IPS-18c (cell line): ENCODE results near the gene STIM2.

ENCODE experiments used
- H3K4me3 ChIP-seq: 2 replicates; pipeline ENCODE4 v1.7.0; 2013; ENCODE audit warnings: low read depth, mild to moderate bottlenecking, low read length, moderate library complexity; ENCODE audit not compliant: insufficient read depth
- H3K9me3 ChIP-seq: one replicate; pipeline ENCODE4 v1.6.1; 2013; ENCODE audit warnings: mild to moderate bottlenecking, low read length, moderate library complexity; ENCODE audit not compliant: control insufficient read depth, insufficient read depth

Gene STIM2

DNA sequence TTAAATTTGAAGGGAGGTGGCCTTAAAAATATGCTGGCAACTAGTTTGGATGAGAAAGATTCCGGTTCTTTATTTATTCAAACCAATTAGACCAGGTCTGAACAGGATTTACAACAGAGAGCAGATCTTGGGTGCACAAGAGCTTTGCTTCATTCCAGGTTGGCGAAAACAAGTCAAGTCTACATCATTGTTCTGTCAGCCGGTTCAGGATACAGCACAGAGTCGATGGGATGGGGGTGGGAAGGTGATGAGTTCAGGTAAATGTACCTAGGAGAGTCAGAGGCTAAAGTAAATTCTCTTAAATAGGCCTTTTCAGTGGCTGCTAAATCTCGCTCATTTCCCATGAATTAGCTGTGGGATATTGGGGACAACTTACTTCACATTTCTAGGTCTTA, 882 bp upstream of the STIM2 start:
- Histone ChIP-seq H3K4me3 (peak overlapping the region; percentile 57), H3K9me3 (no peaks in the 10 kb centered on the region)

DNA sequence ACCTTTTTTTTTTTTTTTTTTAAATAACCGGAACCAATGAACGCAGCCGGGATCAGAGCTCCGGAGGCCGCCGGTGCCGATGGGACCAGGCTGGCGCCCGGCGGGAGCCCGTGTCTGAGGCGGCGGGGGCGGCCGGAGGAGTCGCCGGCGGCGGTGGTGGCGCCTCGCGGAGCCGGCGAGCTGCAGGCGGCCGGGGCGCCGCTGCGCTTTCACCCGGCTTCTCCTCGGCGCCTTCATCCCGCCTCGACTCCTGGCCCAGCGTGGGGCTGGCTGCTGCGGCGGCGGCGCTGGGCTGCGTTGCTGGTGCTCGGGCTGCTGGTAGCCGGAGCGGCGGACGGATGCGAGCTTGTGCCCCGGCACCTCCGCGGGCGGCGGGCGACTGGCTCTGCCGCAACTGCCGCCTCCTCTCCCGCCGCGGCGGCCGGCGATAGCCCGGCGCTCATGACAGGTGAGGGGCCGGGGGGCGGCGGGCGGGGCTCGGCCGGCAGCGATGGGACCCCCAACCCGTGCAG, 337 bp downstream of the STIM2 start:
- no peaks in the 10 kb centered on the region for H3K9me3 ChIP-seq
- peak overlapping the region; percentile 78 for H3K4me3 ChIP-seq

DNA sequence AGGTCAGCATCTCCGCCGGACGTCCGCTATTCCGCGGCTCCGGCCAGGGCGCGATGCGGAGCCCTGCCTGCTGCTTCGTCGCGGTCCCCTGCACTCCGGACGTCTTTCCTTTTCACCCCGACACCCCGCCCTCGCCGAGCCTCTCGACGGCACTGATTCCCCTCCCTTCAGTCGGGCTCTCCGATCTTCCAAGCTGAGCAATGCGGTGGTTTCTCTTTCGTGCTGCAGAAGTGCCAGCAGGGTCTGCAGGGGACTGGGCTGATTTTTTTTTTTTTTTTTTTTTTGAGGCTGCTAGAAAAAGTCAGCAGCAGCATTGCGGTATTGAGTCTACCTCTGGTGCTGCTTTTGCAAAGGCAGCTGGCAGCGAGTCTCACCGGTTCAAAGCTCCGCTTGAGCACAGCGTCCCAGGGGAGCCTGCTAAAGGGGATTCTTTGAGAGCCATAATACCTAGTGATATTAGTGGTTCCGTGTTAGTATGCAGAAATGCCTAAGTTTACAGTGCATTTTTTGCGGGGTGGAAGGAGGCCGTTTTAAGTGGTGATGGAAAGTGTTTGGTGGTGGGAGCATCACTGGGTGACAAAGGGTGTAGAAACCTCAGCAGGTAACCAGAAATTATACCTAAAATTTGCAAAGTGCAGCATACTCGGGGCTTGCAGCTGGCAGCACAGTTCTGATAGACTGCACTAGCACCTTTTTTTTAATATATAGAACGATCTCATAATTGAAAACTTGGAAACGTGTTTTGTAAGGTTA, 969 bp downstream of the STIM2 start:
- Histone ChIP-seq H3K9me3 (no peaks in the 10 kb centered on the region), H3K4me3 (peak overlapping the region; percentile 78)

DNA sequence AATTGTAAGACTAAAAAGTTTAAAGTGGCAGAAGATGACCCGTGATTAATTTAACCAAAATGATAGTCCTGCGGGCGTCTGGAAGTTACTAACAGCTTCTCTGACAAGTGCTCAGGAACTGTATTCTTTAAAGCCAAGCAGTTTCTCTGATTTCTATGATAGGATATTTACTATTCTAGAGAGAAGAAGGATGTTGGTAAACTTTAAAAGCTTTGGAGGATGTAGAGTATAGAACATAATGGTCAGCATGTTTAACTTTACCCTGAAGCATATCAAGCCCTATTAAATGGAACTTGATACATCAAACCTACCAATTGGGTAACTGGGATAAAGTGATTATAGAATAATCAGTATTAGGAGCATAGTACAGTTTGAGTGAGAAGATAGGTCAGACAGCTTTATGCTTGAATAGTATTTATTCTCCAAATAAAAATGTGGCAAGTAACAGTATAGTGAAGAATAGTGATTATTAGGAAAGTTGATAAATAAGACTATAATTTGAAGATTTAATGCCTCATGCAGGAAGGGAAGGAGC, 1.8 kb downstream of the STIM2 start:
- H3K9me3 ChIP-seq, result no peaks in the 10 kb centered on the region
- H3K4me3 ChIP-seq, result no peak overlapping the region

DNA sequence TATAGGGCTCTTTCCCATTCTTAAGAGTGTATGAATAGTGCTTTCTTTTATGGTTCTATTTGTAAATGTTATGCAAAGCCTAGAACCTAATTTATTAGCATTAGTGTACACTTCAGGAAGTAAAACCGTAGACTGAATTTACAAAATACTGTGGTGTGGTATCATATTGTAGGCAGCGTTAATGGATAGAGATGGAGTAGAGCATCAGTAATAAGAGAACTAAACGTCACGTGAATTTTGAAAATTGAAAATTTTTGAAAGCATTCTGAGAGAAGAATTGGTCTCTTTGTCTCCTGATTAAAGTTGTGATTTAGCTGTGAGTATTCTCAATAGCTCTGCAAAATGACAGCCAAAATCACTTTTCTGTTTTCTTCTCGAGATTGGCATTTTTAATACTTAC, 2.9 kb downstream of the STIM2 start:
- H3K9me3 ChIP-seq, result no peaks in the 10 kb centered on the region
- no peak overlapping the region for H3K4me3 ChIP-seq

DNA sequence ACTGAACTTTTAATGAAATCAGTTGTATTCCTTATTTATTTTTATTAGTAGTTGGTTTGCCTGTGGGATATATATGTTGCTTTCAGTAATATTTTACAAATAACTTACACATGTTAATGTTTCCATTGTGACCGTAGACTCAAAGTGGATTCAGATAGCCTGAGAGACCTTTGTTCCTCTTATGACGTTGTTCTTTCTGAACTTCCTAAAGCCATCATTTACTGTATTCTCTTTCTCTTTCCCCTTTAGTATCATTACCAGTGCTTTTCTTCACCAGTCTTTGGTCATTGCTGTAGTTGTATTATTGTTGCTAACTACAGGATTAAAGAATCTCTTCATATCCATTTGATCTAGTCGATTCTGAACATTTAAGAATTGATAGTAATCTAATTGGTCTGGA, 4.3 kb downstream of the STIM2 start:
- Histone ChIP-seq H3K9me3 (no peaks in the 10 kb centered on the region), H3K4me3 (no peak overlapping the region)

DNA sequence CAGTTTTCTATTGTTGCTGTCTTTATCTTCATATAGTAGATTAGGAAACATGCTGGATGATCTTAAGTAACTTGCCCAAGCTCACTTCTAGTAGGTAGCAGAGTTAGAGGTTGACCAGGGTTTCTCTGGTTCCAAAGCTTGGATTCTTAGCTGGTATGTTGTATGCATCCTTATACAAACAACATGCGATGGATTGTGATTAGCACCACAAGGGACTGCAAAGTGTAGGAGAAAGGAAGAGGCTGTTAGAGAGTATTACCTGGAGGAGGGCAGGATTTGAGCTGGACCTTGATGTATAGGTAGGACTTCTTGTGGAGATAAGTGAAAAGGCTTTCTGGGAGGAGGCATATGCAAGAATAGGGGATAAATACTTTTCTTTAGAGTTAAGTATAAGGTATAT, 5.6 kb downstream of the STIM2 start:
- no peak overlapping the region for H3K4me3 ChIP-seq
- no peaks in the 10 kb centered on the region for H3K9me3 ChIP-seq

DNA sequence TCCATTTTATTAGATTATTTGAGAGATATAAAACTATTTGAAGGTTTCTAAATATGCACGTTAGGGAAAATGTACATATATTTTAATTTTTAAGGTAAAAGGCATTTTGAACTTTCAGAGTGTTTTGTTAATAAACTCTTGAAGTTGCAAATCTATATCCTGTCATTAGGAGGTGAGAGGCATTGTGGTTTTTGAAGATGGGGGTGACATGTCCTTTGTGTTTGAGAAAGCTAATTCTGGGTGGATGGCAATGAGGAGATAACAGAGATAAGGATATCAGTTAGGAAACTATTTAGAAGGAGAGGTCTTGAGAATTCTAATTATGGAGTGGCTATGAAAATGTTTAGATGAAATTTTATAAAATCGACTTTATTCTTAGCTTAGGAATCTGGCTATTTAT, 6.1 kb downstream of the STIM2 start:
- H3K9me3 ChIP-seq, result no peaks in the 10 kb centered on the region

DNA sequence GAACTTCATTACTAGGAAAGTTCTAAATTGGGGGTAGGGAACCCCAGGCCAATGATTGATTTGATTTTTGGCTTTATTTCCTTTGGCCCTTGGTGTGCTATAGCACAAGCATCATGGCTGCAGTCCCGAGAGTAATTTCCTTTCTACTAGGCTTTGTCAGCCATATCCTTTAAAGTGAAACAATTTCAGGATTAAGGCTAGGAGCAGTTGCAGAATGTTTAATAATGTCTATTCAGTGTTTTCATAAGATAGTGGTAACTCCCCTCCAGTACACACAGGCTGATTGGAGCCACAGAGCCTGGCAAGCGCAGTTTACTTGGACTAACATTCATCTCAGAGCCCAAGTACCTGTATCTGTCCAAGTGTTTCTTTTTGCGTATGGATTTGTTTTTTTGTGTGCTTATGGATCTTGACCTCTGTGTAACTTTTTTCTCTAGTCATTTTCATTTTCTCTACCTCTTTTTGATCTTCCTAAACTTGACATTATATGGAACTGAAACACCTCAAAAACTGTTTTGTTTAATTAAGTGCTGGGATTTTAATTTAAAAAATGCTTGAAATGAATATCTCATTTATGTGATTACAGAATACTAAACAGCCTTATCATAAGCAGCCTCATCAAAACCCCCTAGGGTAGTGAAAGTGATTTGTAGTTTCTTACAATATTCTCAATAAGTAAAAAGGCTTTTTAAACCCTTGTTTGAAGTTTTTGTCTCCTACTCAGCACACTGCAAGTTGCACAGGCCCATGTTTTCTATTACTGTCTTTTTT, 7.5 kb downstream of the STIM2 start:
- H3K4me3 ChIP-seq, result no peak overlapping the region
- no peaks in the 10 kb centered on the region for H3K9me3 ChIP-seq

More for the DNA sequence above, 6.1 kb downstream of the STIM2 start:
- no peak overlapping the region for H3K4me3 ChIP-seq

DNA sequence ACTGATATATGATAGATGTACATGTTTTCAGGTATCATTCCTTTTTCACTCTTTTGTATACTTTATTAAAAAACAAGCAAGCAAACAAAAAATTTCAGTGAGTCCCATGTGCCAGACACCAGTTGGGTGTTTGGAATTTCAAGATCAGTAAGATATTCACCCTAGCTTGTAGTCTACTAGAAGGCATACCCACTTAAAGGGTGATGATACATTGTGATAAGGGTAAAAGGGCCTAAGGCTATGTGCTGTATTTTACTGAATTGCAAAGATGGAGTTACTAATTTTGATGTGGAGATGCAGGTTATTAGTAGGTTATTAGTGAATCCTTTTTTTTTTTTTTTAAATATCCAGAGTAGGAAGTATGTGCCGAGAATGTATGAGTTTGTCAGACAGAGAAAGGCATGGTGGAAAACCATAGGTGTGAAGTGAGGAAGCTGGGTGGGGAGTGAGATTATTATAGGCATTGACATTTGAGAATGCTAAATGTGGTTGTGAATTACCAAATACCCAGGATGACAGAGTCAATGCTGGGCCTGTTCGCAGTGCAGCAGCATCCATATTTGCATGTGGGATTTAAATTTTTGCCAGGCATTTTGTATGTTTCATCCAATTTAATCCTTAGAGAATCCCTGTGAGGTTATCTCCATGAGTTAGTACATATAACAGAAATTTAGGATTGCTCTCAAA, 10.1 kb downstream of the STIM2 start:
- Histone ChIP-seq H3K4me3 (no peak overlapping the region), H3K9me3 (no peaks in the 10 kb centered on the region)

DNA sequence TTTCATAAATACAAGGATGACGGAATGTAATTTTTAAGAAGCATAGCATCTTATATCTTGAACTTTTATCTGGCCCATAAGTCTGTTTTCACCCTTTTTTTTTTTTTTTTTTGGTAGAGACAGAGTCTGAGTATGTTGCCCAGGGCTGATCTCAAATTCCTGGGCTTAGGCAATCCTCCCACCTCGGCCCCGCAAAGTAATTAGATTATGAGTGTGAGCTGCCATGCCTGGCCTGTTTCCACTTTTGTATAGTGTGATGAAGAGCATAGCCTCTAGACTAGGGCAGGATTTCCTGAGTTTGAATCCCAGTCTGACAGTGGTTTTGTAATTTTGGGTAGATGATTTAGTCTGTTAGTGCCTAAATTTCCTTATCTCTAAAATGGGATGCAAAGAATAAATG, 11.0 kb downstream of the STIM2 start:
- Histone ChIP-seq H3K9me3 (no peaks in the 10 kb centered on the region), H3K4me3 (no peak overlapping the region)

DNA sequence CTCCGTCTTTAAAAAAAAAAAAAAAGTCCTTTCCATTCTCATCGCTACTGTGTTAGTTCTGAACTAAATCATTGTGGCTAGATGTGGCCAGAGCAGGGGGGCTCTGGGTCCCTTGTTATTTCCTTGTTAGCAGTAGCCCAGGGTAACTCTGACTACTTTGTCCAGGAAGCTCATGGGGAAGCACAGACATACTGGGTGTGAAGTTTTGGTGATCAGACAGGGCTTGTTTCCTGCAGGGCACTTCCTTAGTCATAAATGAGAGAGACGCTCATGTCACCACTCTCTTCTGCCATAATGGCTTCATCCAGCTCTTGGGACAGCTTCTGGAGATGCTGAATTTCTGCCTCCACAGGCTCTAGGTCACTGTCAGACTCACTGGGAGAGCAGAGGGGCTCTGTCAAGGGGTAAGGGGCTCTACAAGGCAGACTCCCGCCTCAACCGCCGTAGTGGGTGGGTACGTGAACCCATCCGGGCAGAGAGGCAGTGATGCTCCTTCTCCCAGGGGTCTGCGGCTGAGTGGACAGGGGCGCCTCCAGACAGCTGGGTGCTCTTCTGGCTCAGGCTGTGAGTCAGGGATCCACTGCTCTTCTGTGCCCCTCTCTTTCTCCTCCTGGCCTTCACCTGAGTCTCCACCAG, 12.9 kb downstream of the STIM2 start:
- Histone ChIP-seq H3K4me3 (no peak overlapping the region), H3K9me3 (peaks cover 2% of the 10 kb centered on the region)

DNA sequence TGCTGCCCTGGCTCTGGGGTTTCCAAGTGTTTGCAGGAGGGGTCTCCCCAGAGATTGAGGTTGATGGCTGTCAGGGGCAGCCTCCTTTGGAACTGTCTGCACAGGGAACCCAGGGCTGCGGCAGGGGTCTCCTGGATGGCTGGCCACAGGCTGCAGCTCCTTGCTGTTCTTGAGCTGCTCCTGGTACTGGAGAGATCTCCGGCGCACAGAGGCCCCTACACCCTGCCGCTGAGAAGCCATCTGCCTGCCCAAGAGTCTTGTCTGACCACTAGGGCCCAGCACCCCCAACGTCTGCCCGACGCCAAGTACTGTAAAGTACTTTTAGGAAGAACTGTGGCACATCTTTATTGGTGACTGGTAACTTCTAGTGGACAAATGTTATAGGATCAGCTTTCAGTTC, 13.5 kb downstream of the STIM2 start:
- Histone ChIP-seq H3K9me3 (peaks cover 2% of the 10 kb centered on the region), H3K4me3 (no peak overlapping the region)

DNA sequence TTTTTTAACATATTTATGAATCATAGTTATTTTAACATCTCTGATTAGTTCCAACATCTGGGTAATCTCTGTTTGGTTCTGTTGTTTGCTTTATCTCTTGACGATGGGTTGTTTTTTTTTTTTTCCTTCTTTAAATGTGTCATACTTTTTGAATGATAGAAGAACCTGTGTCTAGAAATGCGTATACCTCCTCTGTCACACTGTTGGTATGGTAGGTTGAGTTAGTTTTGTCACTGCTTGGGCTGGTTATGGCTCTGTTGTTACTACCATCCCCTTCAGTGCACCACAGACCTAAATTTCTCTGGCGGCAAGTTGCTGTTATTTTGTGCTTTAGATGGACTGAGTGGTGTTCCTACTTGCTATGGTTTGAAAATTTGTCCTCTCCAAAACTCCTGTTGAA, 16.8 kb downstream of the STIM2 start:
- peaks cover 2% of the 10 kb centered on the region for H3K9me3 ChIP-seq
- H3K4me3 ChIP-seq, result no peak overlapping the region

DNA sequence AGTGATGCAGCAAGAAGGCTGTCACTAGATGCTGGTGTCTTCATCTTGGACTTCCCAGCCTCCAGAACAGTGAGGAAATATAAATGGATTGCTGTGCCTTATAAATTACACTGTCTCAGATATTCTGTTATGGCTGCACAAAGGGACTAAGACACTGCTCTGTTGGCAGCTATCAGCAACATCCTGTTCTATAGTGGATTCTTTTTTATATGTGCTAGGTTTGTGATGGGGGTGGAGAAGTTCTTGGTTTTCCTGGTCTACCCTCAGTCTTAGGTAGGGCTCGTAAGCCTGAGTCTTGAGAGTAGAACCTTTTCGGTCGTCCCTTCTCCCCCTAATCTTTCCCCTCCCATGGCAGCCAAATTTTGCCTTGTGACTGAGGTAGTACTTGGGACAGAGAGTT, 17.3 kb downstream of the STIM2 start:
- H3K4me3 ChIP-seq, result no peak overlapping the region

DNA sequence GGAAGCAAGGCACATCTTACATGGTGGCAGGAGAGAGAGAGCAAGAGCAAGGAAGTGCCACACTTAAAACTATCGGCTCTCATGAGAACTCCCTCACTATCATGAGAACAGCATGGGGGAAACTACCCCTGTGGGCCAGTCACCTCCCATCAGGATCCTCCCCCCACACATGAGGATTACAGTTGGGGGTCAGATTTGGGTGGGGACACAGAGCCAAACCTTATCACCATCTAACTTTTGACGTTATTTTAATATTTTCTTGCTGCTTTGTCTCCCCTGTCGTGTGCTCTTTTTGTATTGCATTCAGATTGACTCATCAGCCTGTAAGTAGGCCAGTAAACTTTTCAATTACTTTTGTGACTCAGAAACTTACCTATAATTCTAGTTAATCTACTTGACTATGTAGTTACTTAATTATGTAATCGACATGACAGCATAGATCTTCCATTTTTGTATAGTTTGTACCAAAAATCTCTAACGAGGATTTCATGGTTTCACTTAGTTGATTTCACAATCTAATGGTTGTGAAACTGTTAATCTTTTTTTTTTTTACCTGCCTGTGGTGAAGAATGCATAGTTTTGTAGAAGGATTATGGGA, 18.3 kb downstream of the STIM2 start:
- H3K9me3 ChIP-seq, result peaks cover 2% of the 10 kb centered on the region
- no peak overlapping the region for H3K4me3 ChIP-seq

More for the DNA sequence above, 17.3 kb downstream of the STIM2 start:
- H3K9me3 ChIP-seq, result peaks cover 2% of the 10 kb centered on the region

DNA sequence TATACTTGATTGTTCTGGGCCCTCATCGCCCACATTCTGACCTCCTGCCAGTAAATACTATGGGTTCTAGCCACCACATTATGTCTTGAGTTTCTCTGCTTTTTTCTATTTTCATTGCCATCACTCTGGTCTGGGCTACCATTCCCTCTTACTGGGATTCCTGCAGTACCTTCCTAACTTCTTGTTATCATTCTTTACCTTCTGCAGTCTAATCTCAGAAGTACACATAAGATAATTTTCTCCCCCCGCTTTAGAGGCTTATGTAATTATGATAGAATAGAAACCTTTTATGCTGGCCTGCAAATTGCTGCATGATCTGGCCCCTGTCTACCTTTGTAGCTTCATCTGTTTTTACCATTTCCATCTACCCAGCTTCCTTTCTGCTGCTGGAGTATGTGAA, 19.2 kb downstream of the STIM2 start:
- H3K4me3 ChIP-seq, result no peak overlapping the region
- H3K9me3 ChIP-seq, result peaks cover 2% of the 10 kb centered on the region
